IPS DF 19.7 (cell line): ENCODE data around the gene ABCD2.
"Not testable (repeated sequence)": the region's sequence is repeated elsewhere in the genome, so short reads cannot be mapped to it uniquely, and the experiment has no call there.

Experiments used
- DNase-seq: peaks from one replicate; pipeline ENCODE4 v3.0.0-alpha.2; 2013; ENCODE audit warnings: low read depth, low spot score

ABCD2 gene

GRCh38 chr12:39538679-39539104, 80.9 kb downstream of the ABCD2 start:
- no peak for DNase-seq

GRCh38 chr12:39533951-39534350, 85.7 kb downstream of the ABCD2 start:
- DNase-seq = no peak

GRCh38 chr12:39532448-39532847, 87.2 kb downstream of the ABCD2 start:
- no peak for DNase-seq

- DNase-seq = no peak
Observed at GRCh38 chr12:39526974-39527373, 92.6 kb downstream of the ABCD2 start.

- not testable (repeated sequence) for DNase-seq
Observed at GRCh38 chr12:39522167-39522566, 97.4 kb downstream of the ABCD2 start.

GRCh38 chr12:39510001-39510400, 109.6 kb downstream of the ABCD2 start:
- no peak for DNase-seq

- DNase-seq = no peak
Observed at GRCh38 chr12:39505554-39505953, 114.0 kb downstream of the ABCD2 start.

- DNase-seq = no peak
Observed at GRCh38 chr12:39505023-39505422, 114.6 kb downstream of the ABCD2 start.

GRCh38 chr12:39503439-39503838, 116.2 kb downstream of the ABCD2 start:
- DNase-seq = no peak

GRCh38 chr12:39502726-39503125, 116.9 kb downstream of the ABCD2 start:
- DNase-seq = no peak
